Left forelimb (tissue), 1 donor: Measurements from ENCODE around the gene ARFIP1.

Source experiments
- DNase-seq: peaks from one replicate; pipeline ENCODE4 v3.0.0-alpha.2; 2018; ENCODE audit warnings: low spot score

The ARFIP1 gene

DNA sequence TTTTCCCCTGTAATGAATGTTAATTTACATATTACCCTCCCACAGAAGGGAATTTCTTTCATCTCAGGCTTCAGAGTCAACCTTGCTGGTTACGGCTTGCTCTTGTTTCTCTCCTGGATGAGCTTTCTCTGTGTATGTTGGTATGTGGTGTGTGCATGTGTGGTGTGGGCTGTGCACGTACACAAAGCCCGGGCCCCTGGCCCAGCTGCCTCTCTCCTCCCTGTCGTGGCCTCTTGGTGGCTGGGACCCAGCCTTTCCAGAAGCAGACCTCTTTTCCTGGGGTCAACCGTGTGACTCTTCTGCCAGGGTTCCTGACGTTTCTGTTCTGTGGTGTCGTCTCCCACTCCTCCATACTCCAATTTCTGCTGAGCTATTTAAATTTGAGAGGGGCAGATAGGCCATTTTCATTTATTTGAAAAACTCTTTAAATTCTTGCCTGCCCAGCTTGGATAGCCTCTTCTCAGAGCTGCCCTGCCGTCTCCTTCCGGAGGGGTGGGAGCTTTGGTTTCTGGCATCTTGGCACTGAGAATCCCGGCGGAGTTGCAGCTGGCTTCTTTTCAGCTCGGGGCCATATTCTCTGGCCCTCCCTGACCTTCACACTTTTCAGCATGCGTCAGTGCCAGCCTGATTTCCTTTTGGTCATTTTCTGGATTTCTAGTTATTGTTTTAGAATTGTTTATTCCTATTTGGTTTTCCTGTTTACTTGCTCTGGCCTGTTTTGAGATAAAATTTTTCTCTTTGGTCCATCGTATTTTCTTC lies 181.4 kb downstream of the ARFIP1 start:
- DNase-seq = no peak

DNA sequence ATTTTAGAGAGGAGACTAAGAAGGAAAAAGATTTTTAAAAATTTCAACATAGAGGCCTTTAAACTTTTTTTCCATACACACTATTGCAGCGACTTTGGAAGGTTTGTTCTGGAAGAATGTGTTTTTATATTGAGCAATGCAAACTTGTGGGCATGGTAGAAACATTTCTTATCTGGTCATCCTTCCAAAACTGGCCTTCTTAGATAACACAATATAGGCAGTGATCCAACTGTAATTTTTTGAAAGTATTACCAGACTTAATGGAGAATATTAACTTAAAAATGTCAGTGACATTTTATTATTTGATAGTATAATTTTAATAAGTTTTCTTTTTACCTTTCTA lies 182.0 kb downstream of the ARFIP1 start:
- DNase-seq = no peak
